ENCODE measurements around the gene SUSD6.

Gene SUSD6

DNA sequence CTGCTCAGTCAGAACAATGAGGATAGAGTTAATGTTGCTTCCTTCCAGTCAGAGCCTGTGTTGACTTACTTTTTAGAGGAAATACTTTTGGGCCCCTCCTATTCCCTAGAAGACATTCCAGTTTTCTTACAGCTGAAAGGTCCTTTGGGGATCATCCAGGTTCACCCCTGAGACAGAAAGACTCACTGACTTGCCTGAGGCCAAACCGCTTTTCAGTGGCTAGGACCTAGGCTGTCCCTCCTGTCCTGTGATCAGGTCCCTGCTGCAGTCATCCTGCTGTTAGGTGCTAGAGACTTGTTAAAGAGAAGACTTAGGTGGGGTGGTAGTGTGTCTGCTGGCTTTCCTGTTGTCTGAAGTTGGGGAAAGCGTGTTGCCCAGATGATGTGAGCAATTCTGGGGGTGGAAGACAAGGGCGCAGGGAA lies 39.6 kb downstream of the SUSD6 start:
- DNase-seq (ENCODE audit: low read depth) = no peak

DNA sequence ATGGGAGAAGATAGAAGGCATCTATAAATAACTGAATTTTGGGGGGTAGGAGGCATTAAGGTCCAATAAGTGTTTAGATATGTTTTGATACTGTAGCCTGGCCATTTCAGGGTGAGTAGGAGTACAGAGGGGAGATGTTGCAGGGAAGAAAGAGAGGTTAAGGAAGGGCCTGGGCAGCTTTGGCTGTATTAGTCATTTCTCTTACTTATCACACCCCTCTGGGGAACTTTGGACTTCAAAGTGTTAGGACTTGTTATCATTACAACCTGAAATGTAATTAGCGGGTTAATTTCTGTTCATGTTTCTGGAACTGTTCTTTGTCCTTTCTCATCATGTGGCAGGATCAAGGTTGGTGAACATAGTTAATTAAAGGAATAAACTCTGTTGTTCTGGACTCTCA lies 40.3 kb downstream of the SUSD6 start:
- DNase-seq (ENCODE audit: low read depth) = no peak

DNA sequence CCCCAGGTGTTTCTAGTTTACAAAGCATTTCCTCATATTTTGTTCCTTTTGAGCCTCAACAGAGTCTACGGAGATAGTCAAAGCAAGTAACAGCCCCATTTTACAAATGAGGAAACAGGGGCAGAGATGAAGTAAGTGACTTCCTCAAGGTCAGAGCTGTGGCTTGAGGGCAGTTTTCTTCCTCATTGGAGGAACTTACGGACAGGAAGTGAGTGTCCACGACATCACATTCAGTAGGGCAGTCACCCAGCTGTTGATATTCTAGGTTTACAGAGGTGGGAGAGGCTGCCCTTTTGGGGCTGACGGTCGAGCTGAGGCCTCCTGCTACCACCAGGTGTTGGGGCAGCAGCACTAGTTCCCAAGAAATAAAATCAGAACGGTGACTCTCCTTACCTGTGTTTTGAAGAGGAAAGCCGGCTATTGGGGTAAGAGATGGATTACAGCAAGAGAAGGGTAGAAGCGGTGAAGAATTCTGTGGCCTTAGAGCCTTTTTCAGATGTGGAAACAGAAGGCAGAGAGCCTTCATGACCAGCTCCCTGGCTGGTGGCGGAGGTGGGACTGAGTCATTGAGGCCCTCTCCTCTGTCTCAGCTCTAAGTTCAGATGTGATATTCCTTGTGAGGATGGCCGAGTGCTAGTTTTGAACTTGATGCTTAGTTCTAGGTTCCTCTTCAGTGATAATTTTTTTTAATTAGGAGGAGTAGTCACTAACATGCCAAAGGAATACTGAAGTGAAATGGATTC lies 41.7 kb downstream of the SUSD6 start:
- DNase-seq (ENCODE audit: low read depth) = no peak

GRCh38 chr14:69654116-69654515 lies 42.7 kb downstream of the SUSD6 start:
- DNase-seq (ENCODE audit: low read depth) = no peak

GRCh38 chr14:69657950-69658355 lies 46.6 kb downstream of the SUSD6 start:
- DNase-seq (ENCODE audit: low read depth) = no peak

GRCh38 chr14:69658664-69659261 lies 47.4 kb downstream of the SUSD6 start:
- DNase-seq (ENCODE audit: low read depth) = no peak

- no peak for DNase-seq (ENCODE audit: low read depth)
Measured at GRCh38 chr14:69660344-69661193, 49.2 kb downstream of the SUSD6 start.

DNA sequence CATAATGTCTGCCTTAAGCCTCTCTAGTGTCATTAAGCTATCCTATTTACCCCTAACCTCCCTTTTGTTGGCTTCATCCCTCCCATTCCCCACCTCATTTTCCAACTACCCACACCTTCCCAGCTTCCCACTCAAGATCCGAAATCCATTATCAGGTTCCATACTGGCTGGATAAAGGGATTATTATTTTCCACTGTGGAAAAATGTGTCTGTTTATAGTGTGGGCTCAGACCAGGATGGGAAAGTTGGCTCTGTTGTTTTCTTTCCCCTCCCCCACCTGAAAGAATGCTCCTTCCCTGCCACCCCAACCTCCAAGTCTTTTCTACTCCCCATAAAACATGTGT lies 49.8 kb downstream of the SUSD6 start:
- no peak for DNase-seq (ENCODE audit: low read depth)

GRCh38 chr14:69662636-69663299 lies 51.4 kb downstream of the SUSD6 start:
- DNase-seq (ENCODE audit: low read depth) = no peak

GRCh38 chr14:69663300-69663643 lies 51.9 kb downstream of the SUSD6 start:
- DNase-seq (ENCODE audit: low read depth) = no peak

DNA sequence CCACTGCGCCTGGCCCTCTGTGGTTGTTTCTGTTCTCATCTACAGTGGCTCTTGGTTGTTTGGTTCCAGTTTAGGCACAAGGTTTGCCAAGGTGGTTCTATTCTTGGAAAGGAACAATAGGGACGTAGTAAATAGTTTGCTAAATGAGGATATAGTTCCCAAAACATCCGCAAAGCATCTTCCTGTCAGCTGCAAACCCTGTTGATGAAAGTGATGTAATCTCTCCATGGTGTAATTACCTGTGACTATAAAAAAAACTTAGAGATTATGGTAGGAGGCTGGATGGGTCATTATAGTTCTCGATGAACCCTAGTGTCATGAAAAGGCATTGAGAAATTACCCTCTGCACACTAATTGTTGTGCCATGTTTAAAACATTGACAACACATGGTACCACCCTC lies 52.9 kb downstream of the SUSD6 start:
- no peak for DNase-seq (ENCODE audit: low read depth)

- no peak for DNase-seq (ENCODE audit: low read depth)
Measured at GRCh38 chr14:69664865-69665526, 53.6 kb downstream of the SUSD6 start.

DNA sequence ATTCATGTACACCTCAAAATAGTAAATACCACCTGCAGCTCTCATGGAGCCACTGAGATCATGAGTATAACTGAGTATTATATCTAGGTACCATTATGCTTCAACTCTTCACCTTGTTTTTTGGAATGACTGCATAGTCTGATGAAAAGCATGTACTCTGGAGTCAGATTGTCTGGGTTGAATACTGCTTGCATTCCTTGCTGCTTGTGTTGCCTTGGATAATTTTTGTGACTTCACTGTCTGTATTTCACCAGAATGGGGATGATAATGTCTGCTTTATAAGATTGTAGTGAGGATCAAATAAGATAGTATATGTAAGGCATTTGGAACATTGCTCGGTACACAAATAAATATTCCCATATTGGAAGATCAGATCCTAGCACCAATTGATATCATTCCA lies 54.2 kb downstream of the SUSD6 start:
- DNase-seq (ENCODE audit: low read depth) = no peak

- no peak for DNase-seq (ENCODE audit: low read depth)
Measured at GRCh38 chr14:69666112-69666511, 54.7 kb downstream of the SUSD6 start.

GRCh38 chr14:69666690-69667211 lies 55.4 kb downstream of the SUSD6 start:
- DNase-seq (ENCODE audit: low read depth) = peak; percentile 30

DNA sequence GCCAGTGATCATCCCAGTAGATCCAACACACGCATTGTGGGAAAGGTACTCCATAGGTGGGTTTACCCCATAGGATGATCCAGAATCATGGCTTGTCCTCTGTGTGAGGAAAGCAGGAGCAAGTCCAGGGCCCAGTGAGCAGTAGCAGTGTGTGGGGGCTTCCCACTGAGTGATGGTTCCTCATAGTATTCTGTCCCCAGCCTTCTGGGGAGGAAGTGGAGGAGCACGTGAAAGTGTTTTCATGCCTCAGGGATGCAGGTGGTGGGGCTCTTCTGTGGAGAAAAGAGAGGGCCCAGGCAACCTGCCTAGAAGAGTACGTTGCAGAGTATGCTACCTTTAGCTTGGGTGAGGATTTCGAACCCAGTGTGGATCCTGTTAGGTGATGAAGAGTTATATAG lies 56.5 kb downstream of the SUSD6 start:
- no peak for DNase-seq (ENCODE audit: low read depth)

DNA sequence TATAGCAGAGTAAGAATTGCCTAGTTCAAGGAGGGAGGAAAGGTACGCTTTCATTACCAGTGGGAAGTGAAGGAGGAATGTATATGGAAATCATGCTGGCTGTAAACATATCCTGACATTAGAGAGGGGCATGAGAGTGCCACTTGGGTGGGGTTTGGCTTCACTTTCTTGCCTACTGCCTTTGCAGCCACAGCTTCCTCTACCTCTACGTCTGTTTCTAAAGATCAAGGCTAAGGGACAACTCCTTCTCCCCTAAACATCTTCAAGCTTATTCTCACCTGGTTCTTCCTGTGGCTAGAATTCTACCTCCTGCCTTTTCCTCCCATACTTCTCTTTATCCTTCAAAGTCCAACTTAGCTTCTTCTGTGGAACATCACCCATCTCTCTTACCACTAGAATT lies 58.0 kb downstream of the SUSD6 start:
- DNase-seq (ENCODE audit: low read depth) = no peak

GRCh38 chr14:69670093-69670492 lies 58.7 kb downstream of the SUSD6 start:
- DNase-seq (ENCODE audit: low read depth) = no peak

DNA sequence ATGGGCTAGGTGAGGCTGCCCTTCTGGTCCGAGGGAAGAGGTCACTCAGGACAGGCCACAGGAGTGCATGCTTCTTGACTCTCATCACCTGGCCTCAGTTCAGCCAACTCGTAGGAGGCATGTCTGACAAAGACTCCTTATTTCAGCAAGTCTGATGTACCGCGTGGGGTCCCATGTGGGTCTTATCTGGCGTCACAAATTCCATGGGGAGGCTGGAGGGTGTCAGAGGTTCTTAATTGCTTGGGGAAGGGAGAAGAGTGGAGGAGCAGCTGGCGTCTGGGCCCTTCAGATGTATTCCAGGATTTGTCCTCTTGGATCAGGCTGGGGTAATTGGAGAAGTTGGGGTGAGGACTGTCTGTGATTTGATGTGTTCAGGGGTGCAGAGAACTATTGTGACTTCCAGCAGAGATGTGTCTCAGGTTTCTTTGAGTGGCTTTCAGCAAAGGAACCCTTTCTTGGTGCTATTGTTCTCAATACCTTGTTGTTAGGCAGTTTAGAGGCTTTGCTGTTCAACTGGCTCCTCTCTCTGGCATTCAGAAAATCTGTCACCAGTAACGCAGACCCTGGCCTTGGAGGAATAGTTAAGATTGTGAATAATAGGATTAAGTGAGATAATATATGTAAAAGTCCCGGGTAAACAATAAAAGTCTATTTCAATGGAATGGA lies 60.1 kb downstream of the SUSD6 start:
- DNase-seq (ENCODE audit: low read depth) = no peak

- no peak for DNase-seq (ENCODE audit: low read depth)
Measured at GRCh38 chr14:69672356-69672755, 61.0 kb downstream of the SUSD6 start.

- DNase-seq (ENCODE audit: low read depth) = no peak
Measured at GRCh38 chr14:69673104-69673503, 61.7 kb downstream of the SUSD6 start.
